Loucy (cell line): Measurements from ENCODE around the gene TGM2.

Experiments
- EZH2phosphoT487 ChIP-seq: fragments of 200-600 bp; IDR thresholded peaks from 2 replicates; pipeline ENCODE4 v1.6.1; 2018; ENCODE audit warnings: antibody characterized with exemption, mild to moderate bottlenecking, moderate library complexity, borderline replicate concordance
- TF ChIP-seq, protein P1 (sequence below): fragments of 200-600 bp; sonication (generic); conservative IDR thresholded peaks from 2 replicates; pipeline ENCODE4 v1.5.1; 2014; ENCODE audit warnings: mild to moderate bottlenecking, antibody characterized with exemption, low read length

DNA sequence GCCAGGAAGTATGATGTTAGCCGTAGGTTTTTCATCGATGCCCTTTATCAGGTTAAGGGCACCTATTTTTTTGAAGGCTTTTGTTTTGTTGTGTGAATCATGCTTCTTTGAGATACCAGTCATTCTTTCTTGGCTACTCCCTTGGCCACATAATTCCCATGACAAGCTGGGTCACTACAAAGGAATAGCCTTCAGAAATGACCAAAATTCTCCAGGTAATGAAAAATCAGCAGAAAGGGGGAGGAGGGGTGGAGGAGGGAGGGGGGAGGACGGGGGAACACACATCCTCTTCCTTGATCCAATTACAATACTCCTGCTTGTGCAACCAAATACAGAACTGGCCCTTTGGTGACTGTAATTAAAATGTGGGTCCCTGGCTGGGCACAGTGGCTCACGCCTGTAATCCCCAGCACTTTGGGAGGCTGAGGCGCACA, 21.7 kb upstream of the TGM2 start:
- TF ChIP-seq, protein P1, sequence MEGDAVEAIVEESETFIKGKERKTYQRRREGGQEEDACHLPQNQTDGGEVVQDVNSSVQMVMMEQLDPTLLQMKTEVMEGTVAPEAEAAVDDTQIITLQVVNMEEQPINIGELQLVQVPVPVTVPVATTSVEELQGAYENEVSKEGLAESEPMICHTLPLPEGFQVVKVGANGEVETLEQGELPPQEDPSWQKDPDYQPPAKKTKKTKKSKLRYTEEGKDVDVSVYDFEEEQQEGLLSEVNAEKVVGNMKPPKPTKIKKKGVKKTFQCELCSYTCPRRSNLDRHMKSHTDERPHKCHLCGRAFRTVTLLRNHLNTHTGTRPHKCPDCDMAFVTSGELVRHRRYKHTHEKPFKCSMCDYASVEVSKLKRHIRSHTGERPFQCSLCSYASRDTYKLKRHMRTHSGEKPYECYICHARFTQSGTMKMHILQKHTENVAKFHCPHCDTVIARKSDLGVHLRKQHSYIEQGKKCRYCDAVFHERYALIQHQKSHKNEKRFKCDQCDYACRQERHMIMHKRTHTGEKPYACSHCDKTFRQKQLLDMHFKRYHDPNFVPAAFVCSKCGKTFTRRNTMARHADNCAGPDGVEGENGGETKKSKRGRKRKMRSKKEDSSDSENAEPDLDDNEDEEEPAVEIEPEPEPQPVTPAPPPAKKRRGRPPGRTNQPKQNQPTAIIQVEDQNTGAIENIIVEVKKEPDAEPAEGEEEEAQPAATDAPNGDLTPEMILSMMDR: no peak
- no peak for TF ChIP-seq EZH2phosphoT487
